Stimulated activated CD4-positive, alpha-beta T cell treated with anti-CD3 and anti-CD28 coated beads, Interleukin-4, amount 100 ng/mL, for 4 hours (primary cell): ENCODE results near the gene NLRP10.

Experiments used
- DNase-seq, 2 experiments: peaks; one replicate each; pipeline ENCODE4 v3.0.0-alpha.2; 2020

NLRP10 gene

DNA sequence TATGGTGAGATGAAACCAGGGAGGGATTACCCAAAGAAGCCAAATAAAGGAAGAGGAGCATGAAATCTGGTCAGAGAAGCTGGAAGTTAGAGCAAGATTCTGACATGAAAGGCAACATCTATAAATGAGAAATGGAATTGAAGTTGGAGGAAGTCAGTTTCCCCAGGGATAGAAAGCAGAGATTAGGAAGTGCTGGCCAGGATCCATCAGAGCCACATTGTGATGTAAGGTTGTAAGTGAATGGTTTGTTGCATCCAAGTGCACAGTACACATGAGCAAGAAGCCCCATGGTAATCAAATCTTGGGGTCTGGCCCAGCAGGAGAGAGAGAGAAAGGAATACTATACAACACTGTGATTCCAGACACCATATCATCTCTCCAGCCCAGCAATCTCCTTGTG lies 6.6 kb upstream of the NLRP10 start:
- no peak for DNase-seq

DNA sequence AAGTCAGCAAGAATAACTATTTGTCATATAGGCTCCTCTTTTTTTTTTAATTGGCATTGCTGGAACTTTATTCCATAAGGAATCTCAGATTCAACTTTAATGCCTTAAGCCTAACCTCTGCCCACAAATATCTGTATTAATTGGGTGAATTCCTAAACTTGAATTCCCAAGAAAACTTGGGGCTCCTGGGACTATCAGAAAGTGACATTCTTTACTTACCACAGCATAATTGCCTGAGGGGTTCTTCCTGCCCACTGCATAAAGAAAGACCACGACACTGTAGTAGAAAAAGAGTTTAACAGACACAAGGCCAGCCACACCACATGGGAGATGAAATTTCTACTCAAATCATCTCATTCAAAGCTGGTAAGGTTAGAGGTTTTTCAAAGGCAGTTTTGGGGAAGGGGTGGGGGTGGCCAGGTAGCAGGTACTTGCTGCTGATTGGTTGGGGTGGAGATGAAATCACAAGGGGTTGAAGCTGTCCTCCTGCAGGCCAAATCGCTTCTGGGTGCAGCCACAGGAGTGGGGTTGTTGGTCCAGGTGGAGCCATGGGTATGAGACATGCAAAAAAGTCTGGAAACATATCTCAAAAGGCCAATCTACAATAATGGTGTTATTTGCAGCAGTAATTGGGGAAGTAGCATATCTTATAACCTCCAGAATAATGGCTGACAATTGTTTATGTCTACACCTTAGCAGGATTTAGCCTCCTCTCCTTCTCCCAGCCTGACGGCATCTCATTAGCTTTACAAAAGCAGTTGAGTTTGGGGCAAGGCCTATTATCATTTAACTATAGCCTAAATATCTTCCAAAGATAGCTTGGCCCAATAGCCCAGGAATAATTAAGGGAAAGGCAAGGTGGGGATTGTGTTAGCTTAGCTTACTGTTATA lies 4.8 kb upstream of the NLRP10 start:
- DNase-seq, result no peak

DNA sequence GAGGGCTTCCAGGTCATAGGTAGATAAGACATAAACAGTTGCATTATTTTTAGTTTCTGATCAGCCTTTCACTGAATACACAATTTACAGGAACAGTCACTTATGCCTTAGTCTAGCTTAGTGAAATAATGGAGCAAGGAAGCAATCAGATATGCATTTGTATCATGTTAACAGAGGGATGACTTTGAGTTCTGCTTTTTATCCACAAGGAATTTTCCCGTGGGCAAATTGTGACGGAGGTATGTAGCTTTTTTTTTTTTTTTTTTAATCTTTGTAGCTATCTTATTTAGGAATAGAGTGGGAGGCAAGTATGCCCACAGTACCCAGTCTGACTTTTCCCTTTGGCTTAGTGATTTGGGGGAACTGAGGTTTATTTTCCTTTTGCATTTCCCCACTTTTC lies 3.4 kb upstream of the NLRP10 start:
- no peak for DNase-seq

DNA sequence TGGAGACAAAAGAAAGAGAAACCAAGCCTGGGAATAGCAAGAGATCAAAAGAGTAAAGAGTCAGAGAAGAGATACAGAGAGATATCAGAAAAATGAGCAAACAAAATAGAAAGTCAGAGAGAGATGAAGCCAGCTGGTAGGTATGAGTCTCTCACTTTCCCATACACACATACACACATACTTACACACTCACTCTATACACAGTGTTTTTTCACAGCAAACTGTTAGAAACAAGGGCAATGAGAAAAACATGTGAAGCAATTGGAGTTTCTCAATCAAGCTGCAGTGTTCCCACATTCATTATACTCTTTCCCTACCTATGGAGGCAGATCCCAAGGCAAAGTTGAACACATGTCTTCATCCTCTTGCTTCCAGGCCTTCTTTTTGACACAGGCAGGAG lies 2.6 kb upstream of the NLRP10 start:
- no peak for DNase-seq

DNA sequence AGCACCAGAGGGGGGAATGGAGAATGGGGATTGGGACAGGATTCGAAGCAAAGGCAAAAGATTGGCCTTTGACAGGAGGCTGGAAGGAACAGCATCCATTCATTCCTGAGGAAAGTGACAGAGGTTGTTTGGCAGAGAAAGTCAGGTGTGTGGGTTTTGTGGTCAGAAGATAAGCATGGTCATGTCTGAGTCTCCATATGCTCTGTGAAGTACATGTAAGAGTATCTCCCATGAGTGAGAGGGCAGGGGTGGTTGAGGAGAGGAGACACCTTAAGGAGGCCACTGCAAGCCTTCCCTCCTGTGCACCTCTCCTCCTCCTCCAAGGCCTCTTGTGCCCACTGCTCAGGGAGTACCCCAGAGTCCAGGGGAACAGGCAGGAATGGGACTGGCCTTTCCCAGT lies 1.9 kb upstream of the NLRP10 start:
- DNase-seq, result no peak

DNA sequence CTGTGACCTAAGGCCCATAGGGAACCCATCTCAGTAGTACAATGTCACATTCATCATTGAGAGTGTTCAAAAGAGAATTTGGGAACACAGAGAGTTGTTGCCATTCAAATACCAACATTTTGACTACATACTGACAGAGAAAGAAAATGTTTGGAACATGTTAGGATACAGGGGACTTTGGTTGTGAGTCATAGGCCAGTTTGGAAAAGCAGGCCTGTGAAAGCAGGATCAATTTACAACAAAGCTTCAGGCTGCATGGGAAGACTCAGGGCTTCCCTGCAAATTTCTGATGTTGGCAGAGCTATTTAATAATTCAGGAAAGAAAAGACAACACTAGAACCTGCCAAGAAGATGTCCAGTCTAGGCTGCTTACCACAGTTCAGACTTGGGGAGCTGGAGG lies 374 bp downstream of the NLRP10 start:
- DNase-seq, result no peak

DNA sequence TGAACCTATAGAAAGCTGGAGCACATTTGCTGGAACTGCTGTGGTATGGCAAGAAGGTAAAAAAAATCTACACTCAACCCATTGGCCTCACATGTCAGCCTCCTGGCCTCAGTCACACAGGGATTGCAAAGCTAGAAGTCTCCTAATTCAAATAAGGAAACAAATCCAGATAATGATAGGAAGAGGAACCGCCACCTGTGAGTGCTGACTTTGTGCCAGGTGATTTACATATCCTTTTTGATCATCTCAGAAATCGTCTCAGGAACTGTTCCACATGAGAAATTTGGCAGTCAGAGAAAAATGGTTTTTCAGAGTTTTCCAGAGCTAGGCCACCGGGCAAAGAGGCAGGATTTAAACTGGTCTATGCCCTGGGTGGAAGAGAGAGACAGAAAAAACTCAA lies 986 bp downstream of the NLRP10 start:
- no peak for DNase-seq

DNA sequence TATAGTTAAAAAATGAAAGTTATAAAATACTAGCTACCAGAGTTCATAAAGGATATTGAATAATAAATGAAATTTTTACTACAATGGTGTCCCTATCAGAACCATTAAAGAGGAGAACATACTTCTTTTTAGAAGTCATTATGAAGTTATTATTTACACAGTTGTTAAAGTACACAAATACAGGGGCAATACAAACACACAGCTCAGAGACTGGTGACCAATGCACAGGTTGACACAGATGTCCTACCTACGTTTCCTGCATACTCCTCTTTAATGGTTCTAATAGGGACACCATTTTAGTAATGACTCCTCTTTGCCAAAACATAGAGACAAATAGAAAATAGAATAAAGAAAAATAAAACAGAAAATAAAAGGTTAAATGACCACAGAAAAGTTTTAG lies 10.1 kb downstream of the NLRP10 start:
- no peak for DNase-seq

DNA sequence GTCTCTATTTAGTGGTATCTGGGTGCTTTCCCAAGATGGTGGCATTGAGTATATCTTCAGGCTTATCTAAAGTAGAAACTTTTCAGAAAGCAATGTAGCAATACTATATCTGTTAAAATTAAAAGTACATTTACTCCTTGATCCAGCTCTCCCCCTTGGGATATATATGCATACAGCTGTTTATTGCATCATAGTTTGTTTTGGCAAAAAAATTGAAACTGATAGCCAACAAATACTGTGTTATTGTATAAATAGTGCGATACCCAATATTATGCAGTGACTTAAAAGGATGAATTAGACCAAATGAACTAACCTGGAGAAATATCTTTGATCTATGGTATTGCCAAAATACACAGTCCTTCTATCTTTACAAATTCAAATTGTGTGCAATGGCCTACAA lies 15.3 kb downstream of the NLRP10 start:
- no peak for DNase-seq

DNA sequence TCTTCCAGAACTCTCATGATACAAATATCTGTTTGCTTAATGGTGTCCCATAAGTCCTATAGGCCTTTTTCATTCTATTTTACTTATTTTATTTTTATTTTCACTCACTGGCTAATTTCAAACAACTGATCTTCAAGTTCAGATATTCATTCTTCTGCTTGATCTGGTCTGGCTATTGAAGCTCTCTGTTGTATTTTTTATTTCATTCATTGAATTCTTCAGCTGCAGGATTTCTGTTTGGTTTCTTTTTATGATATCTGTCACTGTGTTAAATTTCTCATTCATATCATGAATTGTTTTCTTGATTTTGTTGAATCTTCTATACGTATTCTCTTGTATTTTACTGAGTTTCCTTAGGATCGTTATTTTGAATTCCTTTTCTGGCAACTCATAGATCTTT lies 21.1 kb downstream of the NLRP10 start:
- no peak for DNase-seq

DNA sequence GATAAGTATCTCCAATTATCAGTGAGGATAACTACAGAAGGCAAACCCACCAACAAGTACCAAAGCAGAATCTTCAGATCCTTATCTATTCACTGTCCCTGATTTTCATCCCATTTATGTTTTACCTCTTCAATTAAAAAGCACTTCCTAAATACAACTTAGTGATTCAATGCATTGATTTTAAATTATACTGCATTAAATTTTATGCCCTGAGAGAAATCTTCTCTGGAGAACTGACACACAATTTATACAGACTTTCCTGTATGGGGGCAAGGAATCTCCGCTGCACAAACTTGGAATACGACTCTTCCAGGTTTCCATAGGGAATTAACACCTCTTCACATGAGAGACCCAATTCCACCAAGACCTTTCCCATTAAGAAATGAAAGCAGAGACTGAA lies 23.6 kb downstream of the NLRP10 start, which contains the start of gene OR10A3:
Gene OR10A3 (minus strand): TSS at position 101 of the 400 bp plus-strand sequence. CDS start 2,188 bp downstream, outside the sequence.
- DNase-seq, result no peak

DNA sequence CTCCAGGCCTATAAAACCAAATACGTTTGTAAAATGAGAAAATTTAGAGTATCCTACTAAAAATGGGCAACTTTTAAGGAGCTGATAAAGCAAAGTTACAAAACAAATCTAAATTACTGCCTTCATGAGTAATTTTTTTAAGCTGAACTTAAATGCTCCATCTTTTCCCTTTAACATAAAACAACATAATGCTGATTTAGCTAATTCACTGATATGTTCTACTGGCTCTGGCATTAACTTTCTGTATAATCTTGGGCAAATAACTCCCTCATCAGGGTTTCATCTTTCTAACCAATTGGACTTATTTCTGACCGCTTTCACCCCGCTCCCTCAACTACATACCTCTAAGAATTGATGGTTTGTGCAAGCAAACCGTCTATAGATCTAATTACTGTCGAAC lies 24.1 kb downstream of the NLRP10 start:
- DNase-seq, result no peak

DNA sequence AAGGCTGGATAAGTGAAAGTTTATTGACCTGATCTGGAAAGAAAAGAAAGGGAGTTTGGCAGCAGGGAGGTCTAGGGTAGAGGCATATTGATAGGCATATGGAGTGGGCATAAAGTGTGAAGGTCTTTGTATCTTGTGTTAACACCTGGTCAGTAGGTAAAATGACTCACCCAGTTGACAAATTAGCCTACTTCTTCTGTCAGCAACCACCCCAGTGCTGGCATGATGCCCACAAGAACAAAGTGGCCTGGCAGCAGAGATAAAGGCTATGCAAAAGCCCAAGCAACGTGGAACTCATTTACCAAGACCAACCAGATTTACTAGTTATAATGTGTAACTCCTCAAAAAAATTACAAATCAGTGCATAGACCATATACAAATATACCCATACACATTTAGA lies 28.6 kb downstream of the NLRP10 start:
- DNase-seq, result no peak

DNA sequence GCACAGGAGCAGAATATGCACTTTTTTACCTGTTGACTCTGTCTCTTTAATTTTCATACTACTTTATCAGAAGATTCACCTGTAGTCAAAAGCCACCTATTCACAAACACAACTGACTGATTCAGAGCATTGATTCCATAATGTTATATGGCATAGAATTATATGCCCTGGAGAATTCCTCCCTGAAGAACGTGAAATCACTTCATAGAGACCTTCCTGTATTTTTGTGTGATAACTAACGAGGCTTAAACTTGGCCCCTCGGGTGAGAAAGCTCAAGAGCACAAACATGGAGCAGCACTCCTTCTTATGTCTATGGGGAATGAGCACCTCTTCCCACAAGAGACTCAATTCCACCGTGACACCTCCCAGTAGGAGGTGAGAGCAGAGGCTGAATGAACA lies 34.1 kb downstream of the NLRP10 start, which contains the start of gene OR10A6:
Gene OR10A6 (minus strand): TSS at position 101 of the 400 bp plus-strand sequence. CDS start 2,606 bp downstream, outside the sequence.
- no peak for DNase-seq

DNA sequence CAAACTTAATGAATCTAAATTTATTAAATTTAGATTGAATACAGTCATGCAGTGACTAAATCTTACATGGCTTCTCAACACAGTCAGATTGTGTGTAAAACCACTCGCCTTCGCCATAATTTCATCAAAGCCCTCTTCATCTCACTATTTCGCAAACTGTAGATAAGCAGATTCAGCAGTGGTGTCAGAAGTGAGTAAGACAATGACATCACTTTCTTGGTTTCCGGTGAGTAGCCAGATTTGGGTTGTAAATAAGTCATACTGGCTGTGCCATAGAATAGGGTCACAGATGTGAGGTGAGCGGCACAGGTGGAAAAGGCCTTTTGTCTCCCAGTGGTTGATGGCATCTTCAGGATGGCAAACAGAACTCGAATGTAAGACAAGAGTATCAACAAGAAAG lies 37.6 kb downstream of the NLRP10 start:
- no peak for DNase-seq

DNA sequence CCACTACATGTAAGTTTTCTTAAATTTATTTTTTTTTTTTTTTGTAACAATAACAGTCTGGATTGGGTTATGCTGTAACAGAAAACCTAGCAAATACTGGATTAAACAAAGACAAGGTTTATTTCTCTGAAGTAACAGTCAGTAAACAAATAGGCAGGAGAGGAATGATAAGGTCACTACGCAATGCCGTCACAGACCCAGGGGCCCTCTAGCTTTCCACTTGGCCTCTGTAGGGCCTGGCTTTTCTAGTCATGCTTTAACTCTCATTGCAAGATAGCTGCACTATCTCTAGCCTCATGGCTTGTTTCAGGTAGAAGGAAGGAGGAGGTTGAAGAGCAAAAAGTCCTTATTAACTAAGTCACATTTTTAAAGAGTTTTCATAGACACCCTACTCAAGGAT lies 40.7 kb downstream of the NLRP10 start:
- no peak for DNase-seq

DNA sequence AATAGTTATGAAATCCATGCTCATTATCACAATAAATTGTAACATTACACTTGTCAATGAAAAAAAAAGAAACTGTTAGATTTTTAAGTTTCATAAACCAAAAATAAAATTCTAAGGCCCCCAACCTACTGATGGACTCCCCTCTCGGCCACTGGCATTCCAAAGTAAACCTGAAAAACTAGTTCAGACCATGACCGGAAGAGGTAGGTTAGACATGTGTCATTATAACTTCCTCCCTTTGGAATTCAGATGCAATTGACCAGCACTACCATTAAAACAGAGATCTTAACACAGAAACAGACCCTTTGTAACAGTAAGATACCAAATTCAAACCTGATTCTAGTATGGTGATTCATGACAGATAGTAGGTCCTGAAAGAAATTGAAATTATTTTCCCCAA lies 47.1 kb downstream of the NLRP10 start:
- no peak for DNase-seq
